Endothelial cell of umbilical vein (primary cell): ENCODE data around the gene PLXNA3.

Experiments used
- EZH2 ChIP-seq: IDR thresholded peaks from 2 replicates; pipeline ENCODE4 v1.6.1; 2012; ENCODE audit warnings: borderline replicate concordance, low read depth, mild to moderate bottlenecking, moderate library complexity, low read length, inconsistent platforms; ENCODE audit not compliant: severe bottlenecking
- FOS ChIP-seq: IDR thresholded peaks from 2 replicates; pipeline ENCODE4 v1.6.1; 2011; ENCODE audit warnings: mild to moderate bottlenecking, low read length, moderate library complexity, borderline replicate concordance; ENCODE audit not compliant: insufficient read depth
- GATA2 ChIP-seq: IDR thresholded peaks from 2 replicates; pipeline ENCODE4 v1.7.0; 2011; ENCODE audit warnings: low read depth, mild to moderate bottlenecking, moderate library complexity, mixed read lengths, low read length; ENCODE audit not compliant: insufficient read length, insufficient read depth
- JUN ChIP-seq: IDR thresholded peaks from 2 replicates; pipeline ENCODE4 v1.6.1; 2011; ENCODE audit warnings: borderline replicate concordance, low read depth; ENCODE audit not compliant: insufficient read length, insufficient read depth
- MAX ChIP-seq: IDR thresholded peaks from 2 replicates; pipeline ENCODE4 v1.6.1; 2011; ENCODE audit not compliant: insufficient read depth, insufficient read length
- MYC ChIP-seq: IDR thresholded peaks from one replicate; pipeline ENCODE4 v1.6.1; 2011; ENCODE audit warnings: mild to moderate bottlenecking, low read depth, low read length
- POLR2A ChIP-seq: IDR thresholded peaks from 2 replicates; pipeline ENCODE4 v1.6.1; 2012; ENCODE audit warnings: low read depth, mild to moderate bottlenecking, control low read depth, low read length
- POLR2AphosphoS5 ChIP-seq: IDR thresholded peaks from 2 replicates; pipeline ENCODE4 v1.6.1; 2012; ENCODE audit warnings: low read depth, mild to moderate bottlenecking, control low read depth, low read length, moderate library complexity; ENCODE audit not compliant: insufficient read depth
- TF ChIP-seq, protein P1 (sequence below), 2 donors: IDR thresholded peaks; 1 replicate in 1 of 2; 2 replicates in 1 of 2; pipeline ENCODE4 v1.5.1; 2011; ENCODE audit warnings: low read length in 2 of 2, mild to moderate bottlenecking in 2 of 2, moderate library complexity in 2 of 2, control low read depth in 1 of 2, inconsistent platforms in 1 of 2, low read depth in 1 of 2; ENCODE audit not compliant: insufficient read depth in 1 of 2; ENCODE audit errors: extremely low read depth in 1 of 2

DNA sequence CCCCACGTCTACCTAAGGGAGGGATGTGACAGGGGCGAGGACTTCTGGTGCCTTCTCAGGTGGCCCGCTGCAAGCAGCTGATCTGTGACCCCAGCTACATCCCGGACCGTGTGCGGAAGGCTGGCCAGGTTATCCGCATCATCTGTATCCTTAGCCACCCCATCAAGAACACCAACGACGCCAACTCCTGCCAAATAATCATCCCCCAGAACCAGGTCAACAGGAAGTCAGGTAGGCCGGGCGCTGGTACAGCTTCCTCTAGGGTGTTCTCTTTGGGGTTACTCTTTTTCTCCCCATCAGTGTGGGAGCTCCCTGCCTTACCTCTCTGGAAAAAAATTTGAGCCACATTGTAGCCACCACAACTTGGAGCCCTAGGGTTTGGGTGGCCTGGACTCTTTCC, 16.5 kb upstream of the PLXNA3 start:
- no peak for TF ChIP-seq POLR2A
- no peak for TF ChIP-seq EZH2
- TF ChIP-seq, protein P1, sequence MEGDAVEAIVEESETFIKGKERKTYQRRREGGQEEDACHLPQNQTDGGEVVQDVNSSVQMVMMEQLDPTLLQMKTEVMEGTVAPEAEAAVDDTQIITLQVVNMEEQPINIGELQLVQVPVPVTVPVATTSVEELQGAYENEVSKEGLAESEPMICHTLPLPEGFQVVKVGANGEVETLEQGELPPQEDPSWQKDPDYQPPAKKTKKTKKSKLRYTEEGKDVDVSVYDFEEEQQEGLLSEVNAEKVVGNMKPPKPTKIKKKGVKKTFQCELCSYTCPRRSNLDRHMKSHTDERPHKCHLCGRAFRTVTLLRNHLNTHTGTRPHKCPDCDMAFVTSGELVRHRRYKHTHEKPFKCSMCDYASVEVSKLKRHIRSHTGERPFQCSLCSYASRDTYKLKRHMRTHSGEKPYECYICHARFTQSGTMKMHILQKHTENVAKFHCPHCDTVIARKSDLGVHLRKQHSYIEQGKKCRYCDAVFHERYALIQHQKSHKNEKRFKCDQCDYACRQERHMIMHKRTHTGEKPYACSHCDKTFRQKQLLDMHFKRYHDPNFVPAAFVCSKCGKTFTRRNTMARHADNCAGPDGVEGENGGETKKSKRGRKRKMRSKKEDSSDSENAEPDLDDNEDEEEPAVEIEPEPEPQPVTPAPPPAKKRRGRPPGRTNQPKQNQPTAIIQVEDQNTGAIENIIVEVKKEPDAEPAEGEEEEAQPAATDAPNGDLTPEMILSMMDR (IDR thresholded peaks at IDR 0.05; ENCODE audit: extremely low read depth in 1 of 2, insufficient read depth in 1 of 2, low read depth in 1 of 2, low read length in 2 of 2) = no peak
- no peak for TF ChIP-seq MAX
- no peak for TF ChIP-seq POLR2AphosphoS5
- TF ChIP-seq FOS = no peak
- no peak for TF ChIP-seq MYC
- TF ChIP-seq JUN = no peak
- no peak for TF ChIP-seq GATA2
